Measurements from ENCODE around the gene ULBP2.

GRCh38 chr6:149905911-149906371 lies 35.9 kb upstream of the ULBP2 start:
- TF ChIP-seq CTCF (conservative IDR thresholded peaks at IDR 0.05; ENCODE audit: low read length), result no peak
- TF ChIP-seq EZH2phosphoT487 (IDR thresholded peaks at IDR 0.05; ENCODE audit: borderline replicate concordance, low read depth, low read length), result no peak
